Heart right ventricle (tissue), 16 donors: ENCODE measurements around the gene NFAT5. TPM values are rescaled to one million over a fixed set of nuclear protein-coding genes. Genes with fewer than 3 reads are reported as not detected.

Experiments
- ATAC-seq, 8 donors: fragments of 200-7000 bp; cut with Tn5 transposase; one replicate each; pipeline ENCODE4 v1.9.1; 2020; ENCODE audit warnings: mild to moderate bottlenecking in 8 of 8, moderate library complexity in 8 of 8, moderate number of reproducible peaks in 1 of 8
- DNase-seq, 2 donors: peaks; one replicate each; pipeline ENCODE4 v3.0.0-alpha.2; 2020
- H3K27ac ChIP-seq, 10 donors: fragments of 200-600 bp; sonication (generic) in 2 of 10; one replicate each; pipeline versions ENCODE4 v1.5.0 to v1.8.0; 2020 to 2022; ENCODE audit warnings: mild to moderate bottlenecking in 3 of 10
- H3K27me3 ChIP-seq, 7 donors: fragments of 200-600 bp; one replicate each; pipeline ENCODE4 v1.8.0; 2021 to 2022; ENCODE audit warnings: mild to moderate bottlenecking in 2 of 7
- H3K36me3 ChIP-seq, 9 donors: fragments of 200-600 bp; sonication (generic) in 1 of 9; one replicate each; pipeline versions ENCODE4 v1.5.0 to v1.8.0; 2020 to 2022; ENCODE audit warnings: mild to moderate bottlenecking in 2 of 9
- H3K4me1 ChIP-seq, 9 donors: fragments of 200-600 bp; sonication (generic) in 1 of 9; one replicate each; pipeline versions ENCODE4 v1.5.0 to v1.8.0; 2020 to 2022; ENCODE audit warnings: mild to moderate bottlenecking in 4 of 9
- H3K4me3 ChIP-seq, 10 donors: fragments of 200-600 bp; sonication (generic) in 2 of 10; one replicate each; pipeline versions ENCODE4 v1.5.0 to v1.8.0; 2020 to 2022; ENCODE audit warnings: mild to moderate bottlenecking in 7 of 10, moderate library complexity in 2 of 10
- H3K9me3 ChIP-seq, 11 donors: fragments of 200-600 bp in 10 of 11; sonication (generic) in 2 of 11; one replicate each; pipeline versions ENCODE4 v1.5.0 to v1.8.0; 2013 to 2022; ENCODE audit warnings: mild to moderate bottlenecking in 2 of 11, control low read depth in 1 of 11, moderate library complexity in 1 of 11
- WGBS, 2 donors: extraction: QIAGEN DNeasy Blood & Tissue Kit; methylation state at CpG; one replicate each; pipeline ENCODE4 v1.1.7; 2013; ENCODE audit warnings: inconsistent platforms in 1 of 2; 5-methylcytosine and 5-hydroxymethylcytosine counted together
- intact Hi-C, 10 donors: fragments of 100-400 bp; cut with DNase I; formaldehyde crosslinking; loops; one replicate each; pipeline versions ENCODE4 v1.11.1 to v1.14.2; 2022
- polyA plus RNA-seq, 2 donors: library from polyadenylated mRNA; stranded (reverse); fragments of 200-250 nt; gene quantifications; one replicate each; pipeline ENCODE4 v1.2.3, GENCODE V29; 2013
- total RNA-seq, 10 donors: library from RNA; stranded (reverse); fragmentation: NEBNext Ultra II Directional in 3 of 10; extraction: Animal tissue kit (Norgen Biotek cat#: 25700) in 3 of 10; gene quantifications; one replicate each; pipeline versions ENCODE4 v1.2.1 to v1.2.4, GENCODE V29; 2021 to 2023
- TF ChIP-seq, protein P1 (sequence below), 9 donors: fragments of 200-600 bp; sonication (generic) in 2 of 9; IDR thresholded peaks; one replicate each; pipeline versions ENCODE4 v1.5.0 to v1.8.0; 2021 to 2022; ENCODE audit warnings: antibody characterized with exemption in 9 of 9, mild to moderate bottlenecking in 5 of 9, moderate library complexity in 1 of 9
- donor health status: Arrhythmogenic right ventricular cardiomyopathy.
- donor health status: ischemic (EF 13 %, LVEDD 7.1; RV severe dilation, severe dysfunction).
- donor health status: healthy with polysubstance abuse.
- donor health status: DM: no; HTN: yes; CAD: no.
- donor health status: DM: no; HTN: no; CAD: no.
- donor health status: ischemic (EF 25% LVEDD 6.9; RV normal size, moderate dysfunction).
- donor health status: ischemic (EF 25% LVEDD 5.7; RV mildly dilated, moderate dysfunction).
- donor health status: healthy.
- donor health status: DM: yes; HTN: yes; CAD: no.
- donor health status: Ischemic cardiomyopathy.
- donor health status: ischemic (EF 35%, LVEDD 5.7; RV mildly dilated, moderate dysfunction).
- donor health status: nonischemic (EF 11% LVEDD 7.7; RV severe dilation, severe dysfunction).
- donor health status: DM: yes; HTN: yes; CAD: no.
- donor health status: PGD.
- donor health status: ischemic (EF 29% LVEDD 5.4; RV normal size, mild dysfunction).
- donor health status: nonischemic (EF 23%, LVEDD 6.1; RV moderate dilation, normal function).

The NFAT5 gene
- total and polyA plus RNA-seq, 12 donors: 1.7 to 23.7 (median 20.8) TPM

DNA sequence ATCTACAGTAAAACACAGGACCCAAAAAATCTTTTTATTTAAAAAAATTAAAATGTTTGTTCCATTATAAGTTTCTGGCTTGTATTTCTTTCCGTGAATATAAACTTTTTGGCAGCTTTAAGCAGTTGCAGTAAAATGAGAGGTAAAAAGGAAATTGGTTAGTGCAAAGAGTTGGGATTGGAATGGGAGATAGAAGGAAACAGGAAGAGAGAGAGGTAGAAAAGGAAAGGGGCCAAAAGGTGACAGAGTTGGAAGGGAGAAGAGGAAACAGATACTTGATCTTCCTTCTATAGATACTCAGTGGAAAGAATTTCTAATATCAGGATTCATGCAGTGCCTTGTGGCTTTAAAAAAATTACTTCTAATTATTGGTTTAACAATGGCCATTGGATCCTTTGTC is 97.1 kb downstream of the NFAT5 start:
- Histone ChIP-seq H3K36me3 (peaks cover 0 to 75% (median 40%) of the 10 kb centered on the region in 9 donors), H3K27ac (no peak overlapping the region), H3K4me3 (no peak overlapping the region), H3K4me1 (no peaks in the 10 kb centered on the region), H3K27me3 (no peaks in the 10 kb centered on the region), H3K9me3 (no peaks in the 10 kb centered on the region)
- WGBS, 2 donors: 73 to 80% methylated on average over 1 of the region's 1 CpG
- ATAC-seq (no peak), DNase-seq (no peak)
- intact Hi-C loops: no loop called here
- TF ChIP-seq, protein P1, sequence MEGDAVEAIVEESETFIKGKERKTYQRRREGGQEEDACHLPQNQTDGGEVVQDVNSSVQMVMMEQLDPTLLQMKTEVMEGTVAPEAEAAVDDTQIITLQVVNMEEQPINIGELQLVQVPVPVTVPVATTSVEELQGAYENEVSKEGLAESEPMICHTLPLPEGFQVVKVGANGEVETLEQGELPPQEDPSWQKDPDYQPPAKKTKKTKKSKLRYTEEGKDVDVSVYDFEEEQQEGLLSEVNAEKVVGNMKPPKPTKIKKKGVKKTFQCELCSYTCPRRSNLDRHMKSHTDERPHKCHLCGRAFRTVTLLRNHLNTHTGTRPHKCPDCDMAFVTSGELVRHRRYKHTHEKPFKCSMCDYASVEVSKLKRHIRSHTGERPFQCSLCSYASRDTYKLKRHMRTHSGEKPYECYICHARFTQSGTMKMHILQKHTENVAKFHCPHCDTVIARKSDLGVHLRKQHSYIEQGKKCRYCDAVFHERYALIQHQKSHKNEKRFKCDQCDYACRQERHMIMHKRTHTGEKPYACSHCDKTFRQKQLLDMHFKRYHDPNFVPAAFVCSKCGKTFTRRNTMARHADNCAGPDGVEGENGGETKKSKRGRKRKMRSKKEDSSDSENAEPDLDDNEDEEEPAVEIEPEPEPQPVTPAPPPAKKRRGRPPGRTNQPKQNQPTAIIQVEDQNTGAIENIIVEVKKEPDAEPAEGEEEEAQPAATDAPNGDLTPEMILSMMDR (IDR thresholded peaks at IDR 0.05): no peak

DNA sequence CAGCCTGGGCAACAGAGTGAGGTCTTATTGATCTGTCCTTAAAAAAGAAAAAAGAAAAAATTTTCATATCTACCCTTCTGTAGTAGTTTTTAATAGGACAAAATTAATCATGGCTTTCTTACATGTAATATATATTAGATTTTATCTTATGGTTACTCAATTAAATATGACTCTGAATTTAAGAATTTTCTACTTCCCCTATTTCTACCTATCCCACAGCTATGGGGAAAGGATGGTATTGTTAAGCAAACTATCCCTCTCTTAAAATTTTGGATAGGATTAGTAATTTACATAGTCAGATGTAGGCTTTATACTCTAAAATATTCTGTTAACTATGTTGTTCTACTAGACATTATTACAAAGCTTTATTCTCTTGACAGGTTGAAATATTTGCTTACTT is 98.1 kb downstream of the NFAT5 start:
- ATAC-seq: no peak
- Histone ChIP-seq H3K4me3 (no peak overlapping the region), H3K36me3 (peaks cover 0 to 75% (median 38%) of the 10 kb centered on the region in 9 donors), H3K9me3 (no peaks in the 10 kb centered on the region), H3K4me1 (no peaks in the 10 kb centered on the region), H3K27me3 (no peaks in the 10 kb centered on the region), H3K27ac (no peak overlapping the region)
- DNase-seq: no peak
- TF ChIP-seq, protein P1 (IDR thresholded peaks at IDR 0.05): no peak
- intact Hi-C loops: no loop called here

DNA sequence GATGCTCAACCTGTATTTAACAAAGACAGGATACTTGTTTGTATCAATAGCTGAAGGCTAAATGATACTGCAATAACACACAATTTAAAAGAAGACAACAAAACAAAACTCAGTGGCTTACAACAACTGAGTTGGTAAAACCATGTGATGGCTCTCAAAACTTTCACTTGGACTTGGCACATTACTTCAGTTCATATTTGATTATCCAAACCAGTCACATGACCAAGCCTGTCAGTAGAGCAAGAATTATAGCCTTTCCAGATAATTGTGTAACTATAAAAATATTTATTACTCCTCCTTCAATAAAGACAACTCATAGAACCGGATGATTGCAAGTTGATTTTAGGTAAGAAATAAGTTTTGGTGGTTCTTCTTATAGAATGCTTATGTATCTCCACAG is 103.8 kb downstream of the NFAT5 start:
- Histone ChIP-seq H3K4me3 (no peak overlapping the region), H3K27ac (no peak overlapping the region), H3K36me3 (peaks cover 0 to 72% (median 34%) of the 10 kb centered on the region in 9 donors), H3K27me3 (no peaks in the 10 kb centered on the region), H3K4me1 (no peaks in the 10 kb centered on the region), H3K9me3 (no peaks in the 10 kb centered on the region)
- DNase-seq (no peak), ATAC-seq (no peak)
- TF ChIP-seq, protein P1 (IDR thresholded peaks at IDR 0.05): no peak
- intact Hi-C loops: no loop called here
- 74 to 81% methylated on average over 1 of the region's 1 CpG for WGBS, 2 donors

DNA sequence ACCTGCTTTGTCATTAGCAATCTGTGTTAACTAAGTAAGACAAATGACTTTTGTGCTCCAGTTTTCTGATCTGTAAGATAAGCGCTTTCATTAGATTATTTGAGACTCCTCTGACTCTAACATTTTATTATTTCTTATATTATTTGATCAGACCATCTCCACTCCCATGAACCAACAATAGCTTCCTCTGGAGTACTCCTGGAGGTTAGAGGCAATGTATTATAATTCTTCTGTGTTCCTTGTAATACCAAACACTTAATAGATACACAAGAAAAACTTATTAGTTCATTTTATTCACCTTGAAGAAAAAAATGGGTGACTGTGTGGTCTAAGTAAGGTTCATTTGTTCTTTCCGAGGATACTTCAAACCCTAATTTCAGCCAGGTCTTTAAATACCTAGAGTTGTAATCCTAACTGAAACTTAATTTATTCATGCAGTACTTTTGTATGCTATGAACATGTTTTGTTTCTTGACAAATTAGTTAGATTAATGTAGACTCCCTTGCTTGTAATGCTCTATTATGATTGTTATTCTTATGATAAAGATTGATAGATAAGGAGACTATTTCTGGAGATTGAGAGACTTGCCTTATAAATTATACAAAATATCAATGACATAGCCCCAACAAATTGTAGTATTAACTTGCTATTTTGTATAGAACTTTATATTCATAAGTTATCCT is 106.7 kb downstream of the NFAT5 start:
- H3K36me3 ChIP-seq: peaks cover 0 to 96% (median 29%) of the 10 kb centered on the region in 9 donors
- H3K4me3 ChIP-seq: no peak overlapping the region
- ATAC-seq: no peak
- intact Hi-C loops: no loop called here
- no peaks in the 10 kb centered on the region for H3K27me3 ChIP-seq
- no peak overlapping the region for H3K27ac ChIP-seq
- 93% methylated on average over 2 of the region's 2 CpGs for WGBS, 2 donors
- no peaks in the 10 kb centered on the region for H3K4me1 ChIP-seq
- no peaks in the 10 kb centered on the region for H3K9me3 ChIP-seq
- TF ChIP-seq, protein P1 (IDR thresholded peaks at IDR 0.05): no peak
- DNase-seq: no peak
